Neural progenitor cell (in vitro differentiated cells): ENCODE measurements around the gene IGF2BP1.

Experiments
- EZH2phosphoT487 ChIP-seq: fragments of 200-600 bp; sonication (generic); IDR thresholded peaks from 2 replicates; pipeline ENCODE4 v1.6.1; 2017; ENCODE audit warnings: antibody characterized with exemption
- TF ChIP-seq, protein P1 (sequence below): fragments of 200-600 bp; sonication (generic); IDR thresholded peaks from 2 replicates; pipeline ENCODE4 v1.5.1; 2017; ENCODE audit warnings: antibody characterized with exemption, mild to moderate bottlenecking

DNA sequence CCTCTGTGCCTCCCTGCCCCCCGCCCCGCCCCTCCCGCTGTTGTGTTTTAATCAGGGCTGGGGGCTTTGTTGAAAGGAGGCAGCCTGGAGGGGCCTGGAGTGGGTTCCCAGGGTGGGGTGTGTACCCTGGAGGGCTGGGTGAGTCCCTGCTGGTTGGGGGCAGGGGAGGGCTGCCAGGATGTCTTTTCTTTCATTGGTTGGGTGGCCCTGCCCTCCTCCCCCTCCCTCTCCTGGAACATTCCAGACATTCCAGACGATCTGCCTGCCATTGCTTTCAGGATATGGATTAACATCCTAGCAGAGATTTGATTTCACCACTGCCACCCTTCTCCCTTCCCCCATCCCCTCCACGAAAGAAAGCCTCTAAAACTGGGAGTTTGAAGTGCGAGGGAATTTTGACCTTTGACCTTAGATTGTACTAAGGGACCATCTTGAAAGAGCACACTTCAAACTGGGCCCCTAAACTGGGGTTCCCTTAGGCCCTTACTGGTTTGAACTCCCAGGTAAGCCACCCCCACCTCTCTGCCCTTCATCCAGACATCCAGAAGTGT, 25.3 kb downstream of the IGF2BP1 start:
- TF ChIP-seq, protein P1, sequence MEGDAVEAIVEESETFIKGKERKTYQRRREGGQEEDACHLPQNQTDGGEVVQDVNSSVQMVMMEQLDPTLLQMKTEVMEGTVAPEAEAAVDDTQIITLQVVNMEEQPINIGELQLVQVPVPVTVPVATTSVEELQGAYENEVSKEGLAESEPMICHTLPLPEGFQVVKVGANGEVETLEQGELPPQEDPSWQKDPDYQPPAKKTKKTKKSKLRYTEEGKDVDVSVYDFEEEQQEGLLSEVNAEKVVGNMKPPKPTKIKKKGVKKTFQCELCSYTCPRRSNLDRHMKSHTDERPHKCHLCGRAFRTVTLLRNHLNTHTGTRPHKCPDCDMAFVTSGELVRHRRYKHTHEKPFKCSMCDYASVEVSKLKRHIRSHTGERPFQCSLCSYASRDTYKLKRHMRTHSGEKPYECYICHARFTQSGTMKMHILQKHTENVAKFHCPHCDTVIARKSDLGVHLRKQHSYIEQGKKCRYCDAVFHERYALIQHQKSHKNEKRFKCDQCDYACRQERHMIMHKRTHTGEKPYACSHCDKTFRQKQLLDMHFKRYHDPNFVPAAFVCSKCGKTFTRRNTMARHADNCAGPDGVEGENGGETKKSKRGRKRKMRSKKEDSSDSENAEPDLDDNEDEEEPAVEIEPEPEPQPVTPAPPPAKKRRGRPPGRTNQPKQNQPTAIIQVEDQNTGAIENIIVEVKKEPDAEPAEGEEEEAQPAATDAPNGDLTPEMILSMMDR, result no peak
- TF ChIP-seq EZH2phosphoT487, result no peak
